OCI-LY1 (cell line): ENCODE data around the gene DYNLT1.

ENCODE experiments used
- H2AFZ ChIP-seq: fragments of 200-600 bp; sonication (generic), shearing (Covaris generic); 2 replicates; pipeline ENCODE4 v1.6.0; 2014; ENCODE audit warnings: antibody characterized with exemption, mild to moderate bottlenecking, low read length
- H3F3A ChIP-seq: fragments of 200-600 bp; sonication (generic), shearing (Covaris generic); 2 replicates; pipeline ENCODE4 v1.6.0; 2014; ENCODE audit warnings: mild to moderate bottlenecking, antibody characterized with exemption, low read length, moderate library complexity; ENCODE audit not compliant: insufficient read depth
- H3K27ac ChIP-seq: fragments of 200-600 bp; sonication (generic); 2 replicates; pipeline ENCODE4 v1.5.1; 2014; ENCODE audit warnings: low read length, mixed run types, mild to moderate bottlenecking, low read depth; ENCODE audit not compliant: poor library complexity, severe bottlenecking
- H3K27me3 ChIP-seq: fragments of 200-600 bp; sonication (generic); 2 replicates; pipeline ENCODE4 v1.6.0; 2014; ENCODE audit warnings: antibody characterized with exemption, mild to moderate bottlenecking, low read length, moderate library complexity; ENCODE audit not compliant: insufficient read depth
- H3K36me3 ChIP-seq: fragments of 200-600 bp; sonication (generic); 2 replicates; pipeline ENCODE4 v1.6.1; 2014; ENCODE audit warnings: mild to moderate bottlenecking, antibody characterized with exemption, low read length, moderate library complexity, mixed read lengths; ENCODE audit not compliant: insufficient read depth
- H3K4me1 ChIP-seq: fragments of 200-600 bp; sonication (generic); 2 replicates; pipeline ENCODE4 v1.5.1; 2014; ENCODE audit warnings: mild to moderate bottlenecking, low read length, moderate library complexity; ENCODE audit not compliant: insufficient read depth, severe bottlenecking
- H3K4me2 ChIP-seq: fragments of 200-600 bp; sonication (generic), shearing (Covaris generic); 2 replicates; pipeline ENCODE4 v1.6.1; 2014; ENCODE audit warnings: low read length
- H3K4me3 ChIP-seq: fragments of 200-600 bp; sonication (generic); 2 replicates; pipeline ENCODE4 v1.5.1; 2014; ENCODE audit warnings: low read length, low read depth, mild to moderate bottlenecking, mixed read lengths; ENCODE audit not compliant: poor library complexity, severe bottlenecking
- H3K79me2 ChIP-seq: fragments of 200-600 bp; shearing (Covaris generic); 2 replicates; pipeline ENCODE4 v1.6.1; 2016; ENCODE audit warnings: mixed run types, low read length, mixed read lengths; ENCODE audit not compliant: insufficient read depth
- H3K9ac ChIP-seq: fragments of 200-600 bp; sonication (generic), shearing (Covaris generic); 2 replicates; pipeline ENCODE4 v1.6.1; 2014; ENCODE audit warnings: mild to moderate bottlenecking, low read length, mixed read lengths
- H3K9me2 ChIP-seq: fragments of 200-600 bp; sonication (generic), shearing (Covaris generic); 2 replicates; pipeline ENCODE4 v1.6.1; 2014; ENCODE audit warnings: low read depth, mild to moderate bottlenecking, low read length, mixed read lengths
- H3K9me3 ChIP-seq: fragments of 200-600 bp; shearing (Covaris generic); 2 replicates; pipeline ENCODE4 v1.6.1; 2014; ENCODE audit warnings: low read length, mixed read lengths
- H4K20me1 ChIP-seq: fragments of 200-600 bp; sonication (generic), shearing (Covaris generic); 2 replicates; pipeline ENCODE4 v1.6.0; 2016; ENCODE audit warnings: mild to moderate bottlenecking, low read length; ENCODE audit not compliant: insufficient read depth
- EZH2 ChIP-seq: fragments of 200-600 bp; sonication (generic), shearing (Covaris generic); IDR thresholded peaks from 2 replicates; pipeline ENCODE4 v1.8.0; 2017; ENCODE audit warnings: borderline replicate concordance, mixed run types, mild to moderate bottlenecking, antibody characterized with exemption, low read length, moderate library complexity, mixed read lengths
- TF ChIP-seq, protein P1 (sequence below): fragments of 200-600 bp; sonication (generic), shearing (Covaris generic); IDR thresholded peaks from 2 replicates; pipeline ENCODE4 v1.5.1; 2017; ENCODE audit warnings: mild to moderate bottlenecking, antibody characterized with exemption, low read length, moderate library complexity, mixed read lengths

The DYNLT1 gene

DNA sequence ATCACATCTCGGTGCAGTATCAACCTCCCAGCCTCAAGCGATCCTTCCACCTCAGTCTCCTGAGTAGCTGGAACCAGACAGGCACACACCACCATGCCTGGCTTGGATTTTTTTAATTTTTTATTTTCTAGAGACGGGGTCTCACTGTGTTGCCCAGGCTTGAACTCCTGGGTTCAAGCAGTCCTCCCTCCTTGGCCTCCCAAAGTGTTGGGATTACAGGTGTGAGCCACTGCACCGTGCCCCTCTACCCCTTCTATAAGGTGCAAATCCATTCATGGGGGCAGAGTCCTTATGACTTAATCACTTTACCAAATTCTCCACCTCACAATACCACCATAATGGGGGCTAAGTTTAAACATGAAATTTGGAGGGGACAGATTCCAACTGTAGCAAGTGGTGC lies 47.0 kb downstream of the DYNLT1 start:
- no peak overlapping the region for H3K4me2 ChIP-seq
- no peak overlapping the region for H2AFZ ChIP-seq
- H3K4me3 ChIP-seq: no peak overlapping the region
- H3K27me3 ChIP-seq: no peaks in the 10 kb centered on the region
- H4K20me1 ChIP-seq: no peaks in the 10 kb centered on the region
- H3F3A ChIP-seq: no peaks in the 10 kb centered on the region
- peaks cover 10% of the 10 kb centered on the region for H3K4me1 ChIP-seq
- H3K79me2 ChIP-seq: no peaks in the 10 kb centered on the region
- no peak overlapping the region for H3K27ac ChIP-seq
- TF ChIP-seq EZH2: no peak
- TF ChIP-seq, protein P1, sequence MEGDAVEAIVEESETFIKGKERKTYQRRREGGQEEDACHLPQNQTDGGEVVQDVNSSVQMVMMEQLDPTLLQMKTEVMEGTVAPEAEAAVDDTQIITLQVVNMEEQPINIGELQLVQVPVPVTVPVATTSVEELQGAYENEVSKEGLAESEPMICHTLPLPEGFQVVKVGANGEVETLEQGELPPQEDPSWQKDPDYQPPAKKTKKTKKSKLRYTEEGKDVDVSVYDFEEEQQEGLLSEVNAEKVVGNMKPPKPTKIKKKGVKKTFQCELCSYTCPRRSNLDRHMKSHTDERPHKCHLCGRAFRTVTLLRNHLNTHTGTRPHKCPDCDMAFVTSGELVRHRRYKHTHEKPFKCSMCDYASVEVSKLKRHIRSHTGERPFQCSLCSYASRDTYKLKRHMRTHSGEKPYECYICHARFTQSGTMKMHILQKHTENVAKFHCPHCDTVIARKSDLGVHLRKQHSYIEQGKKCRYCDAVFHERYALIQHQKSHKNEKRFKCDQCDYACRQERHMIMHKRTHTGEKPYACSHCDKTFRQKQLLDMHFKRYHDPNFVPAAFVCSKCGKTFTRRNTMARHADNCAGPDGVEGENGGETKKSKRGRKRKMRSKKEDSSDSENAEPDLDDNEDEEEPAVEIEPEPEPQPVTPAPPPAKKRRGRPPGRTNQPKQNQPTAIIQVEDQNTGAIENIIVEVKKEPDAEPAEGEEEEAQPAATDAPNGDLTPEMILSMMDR: no peak
- H3K36me3 ChIP-seq: peaks cover 6% of the 10 kb centered on the region; the same call in 1 of the 2 replicates
- no peak overlapping the region for H3K9ac ChIP-seq
- H3K9me2 ChIP-seq: no peaks in the 10 kb centered on the region
- no peaks in the 10 kb centered on the region for H3K9me3 ChIP-seq

DNA sequence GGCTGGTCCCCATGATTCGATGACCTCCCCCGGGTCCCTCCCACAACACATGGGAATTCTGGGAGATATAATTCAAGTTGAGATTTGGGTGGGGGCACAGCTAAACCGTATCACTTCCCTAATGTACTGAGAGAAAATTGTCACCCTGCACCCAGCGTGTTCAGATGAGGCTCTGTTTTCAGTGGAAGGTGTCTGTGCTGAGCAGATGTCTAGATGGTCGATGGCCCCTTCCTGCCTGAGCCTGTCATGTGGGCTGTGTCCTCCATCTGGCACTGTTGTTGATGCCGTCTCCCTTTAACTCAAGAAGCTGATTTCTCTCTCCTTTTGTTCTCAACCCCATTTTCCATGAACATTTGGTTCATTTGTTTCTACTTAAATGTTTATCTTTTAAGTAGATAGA lies 47.7 kb downstream of the DYNLT1 start:
- no peak overlapping the region for H3K9ac ChIP-seq
- no peak overlapping the region for H3K27ac ChIP-seq
- H3F3A ChIP-seq: no peaks in the 10 kb centered on the region
- no peaks in the 10 kb centered on the region for H3K79me2 ChIP-seq
- H3K4me3 ChIP-seq: no peak overlapping the region
- no peaks in the 10 kb centered on the region for H3K9me3 ChIP-seq
- H3K9me2 ChIP-seq: no peaks in the 10 kb centered on the region
- no peak overlapping the region for H2AFZ ChIP-seq
- peaks cover 8% of the 10 kb centered on the region; the same call in 1 of the 2 replicates for H3K36me3 ChIP-seq
- H3K4me2 ChIP-seq: no peak overlapping the region
- TF ChIP-seq EZH2: no peak
- TF ChIP-seq, protein P1: no peak
- no peaks in the 10 kb centered on the region for H3K27me3 ChIP-seq
- H3K4me1 ChIP-seq: peaks cover 10% of the 10 kb centered on the region
- H4K20me1 ChIP-seq: no peaks in the 10 kb centered on the region

DNA sequence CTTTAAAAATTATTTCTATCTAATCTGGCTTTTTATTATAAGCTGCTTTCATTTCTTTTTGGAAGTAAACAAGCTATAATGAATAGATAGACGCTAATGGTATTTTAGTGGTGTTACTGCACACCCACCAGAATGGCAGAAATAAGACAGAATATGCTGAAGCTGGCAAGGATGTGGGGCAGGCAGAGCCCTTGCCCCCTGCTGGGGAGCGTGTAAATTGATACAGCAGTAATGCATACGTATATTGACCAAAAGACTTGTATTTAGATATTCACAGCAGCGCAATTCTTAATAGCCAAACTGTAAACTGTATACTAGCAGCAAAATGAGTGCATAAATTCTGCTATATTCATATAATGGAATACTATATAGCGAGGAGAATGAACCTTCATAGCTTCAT lies 49.3 kb downstream of the DYNLT1 start:
- TF ChIP-seq, protein P1: peak; percentile 55
- TF ChIP-seq EZH2: no peak
- peaks cover 21% of the 10 kb centered on the region; the same call in 1 of the 2 replicates for H3K36me3 ChIP-seq

More for the DNA sequence above, 49.3 kb downstream of the DYNLT1 start:
- Histone ChIP-seq H3K27ac (no peak overlapping the region), H3K4me2 (no peak overlapping the region), H4K20me1 (no peaks in the 10 kb centered on the region), H2AFZ (no peak overlapping the region), H3F3A (no peaks in the 10 kb centered on the region), H3K9me3 (no peaks in the 10 kb centered on the region), H3K9me2 (no peaks in the 10 kb centered on the region), H3K27me3 (no peaks in the 10 kb centered on the region), H3K79me2 (no peaks in the 10 kb centered on the region), H3K4me1 (peaks cover 10% of the 10 kb centered on the region), H3K9ac (no peak overlapping the region), H3K4me3 (no peak overlapping the region)
